Transverse colon (tissue), 4 donors: ENCODE measurements around the gene IQCK. TPM values are rescaled to one million over a fixed set of nuclear protein-coding genes. Genes with fewer than 3 reads are reported as not detected.

Experiments used
- DNase-seq: peaks from one replicate; pipeline ENCODE4 v3.0.0-alpha.2; 2019
- H3K27ac ChIP-seq, 4 donors: fragments of 200-600 bp; sonication (generic); 2 replicates each; pipeline ENCODE4 v1.5.1; 2016 to 2018; ENCODE audit warnings: inconsistent platforms in 4 of 4
- H3K27me3 ChIP-seq: fragments of 200-600 bp; sonication (generic); 2 replicates; pipeline ENCODE4 v1.5.1; 2017; ENCODE audit warnings: inconsistent platforms
- H3K36me3 ChIP-seq, 4 donors: fragments of 200-600 bp; sonication (generic); 2 replicates each; pipeline ENCODE4 v1.5.1; 2017 to 2019; ENCODE audit warnings: inconsistent platforms in 4 of 4
- H3K4me1 ChIP-seq, 4 donors: fragments of 200-600 bp; sonication (generic); 2 replicates each; pipeline ENCODE4 v1.5.1; 2017 to 2020; ENCODE audit warnings: inconsistent platforms in 4 of 4
- H3K4me3 ChIP-seq, 4 donors: fragments of 200-600 bp; sonication (generic); 1 replicate in 1 of 4; 2 replicates in 3 of 4; pipeline versions ENCODE4 v1.5.1 to v1.6.1; 2017 to 2019; ENCODE audit warnings: inconsistent platforms in 4 of 4
- H3K9me3 ChIP-seq, 2 donors: fragments of 200-600 bp; sonication (generic); 2 replicates each; pipeline ENCODE4 v1.5.1; 2017 to 2019; ENCODE audit warnings: inconsistent platforms in 2 of 2
- CTCF ChIP-seq, 5 experiments: fragments of 200-600 bp in 3 of 5; fragments of 450-650 bp in 2 of 5; sonication (generic) in 3 of 5; IDR thresholded peaks; 1 replicate in 2 of 5; 2 replicates in 3 of 5; pipeline ENCODE4 v1.5.1; 2016 to 2017; ENCODE audit warnings: antibody characterized with exemption in 5 of 5, inconsistent platforms in 3 of 5, mild to moderate bottlenecking in 2 of 5, moderate library complexity in 1 of 5
- EP300 ChIP-seq: sonication (generic); formaldehyde crosslinking; IDR thresholded peaks from one replicate; pipeline ENCODE4 v1.6.1; 2017; ENCODE audit warnings: antibody characterized with exemption, low read depth
- POLR2A ChIP-seq: fragments of 450-650 bp; IDR thresholded peaks from one replicate; pipeline ENCODE4 v1.6.1; 2016; ENCODE audit warnings: antibody characterized with exemption, mild to moderate bottlenecking, moderate library complexity
- POLR2AphosphoS5 ChIP-seq, 3 donors: sonication (generic); formaldehyde crosslinking; IDR thresholded peaks; one replicate each; pipeline ENCODE4 v1.6.1; 2016; ENCODE audit warnings: antibody characterized with exemption in 3 of 3
- WGBS, 2 donors: methylation state at CpG; one replicate each; pipeline ENCODE4 v1.1.5; 2018; ENCODE audit warnings: low coverage in 1 of 2; 5-methylcytosine and 5-hydroxymethylcytosine counted together
- in situ Hi-C, 4 donors: fragments of 200-750 bp; cut with MboI; loops; one replicate each; pipeline versions ENCODE4 v1.15.0 to v1.15.1; 2017; ENCODE audit warnings: low sequenced_read_pairs in 3 of 4, low pct_ligation_motif_present in 1 of 4, low pct_unique_long_range_greater_than_20kb in 1 of 4
- intact Hi-C: fragments of 100-400 bp; cut with DNase I; formaldehyde crosslinking; loops from one replicate; pipeline ENCODE4 v1.15.1; 2023; ENCODE audit warnings: low total_unique reads
- total RNA-seq, 4 donors: library from RNA; depleted of rRNA; stranded (reverse); fragments of >200 nt; gene quantifications; one replicate each; pipeline ENCODE4 v1.1.0, GENCODE V29; 2016

IQCK gene
- total RNA-seq, 4 donors from 2014 or later, result 8.3 to 18.2 (median 12.7) TPM

GRCh38 chr16:19829844-19830692 lies 112.0 kb downstream of the IQCK start:
- no peak overlapping the region for H3K4me3 ChIP-seq
- H3K9me3 ChIP-seq, result no peaks in the 10 kb centered on the region
- no peaks in the 10 kb centered on the region for H3K27me3 ChIP-seq
- intact Hi-C loops, result no loop called here
- H3K4me1 ChIP-seq, result peaks cover 0 to 5% (median 2%) of the 10 kb centered on the region in 4 donors
- TF ChIP-seq POLR2A, result no peak
- TF ChIP-seq CTCF (IDR thresholded peaks at IDR 0.05), result no peak
- no peak for TF ChIP-seq POLR2AphosphoS5 (IDR thresholded peaks at IDR 0.05)
- H3K36me3 ChIP-seq, result no peaks in the 10 kb centered on the region
- no peak overlapping the region for H3K27ac ChIP-seq
- 48 to 64% methylated on average over 4 to 9 of the region's 9 CpGs for WGBS, 2 donors
- in situ Hi-C loops, result no loop called here
- DNase-seq, result no peak

GRCh38 chr16:19830902-19831560 lies 113.0 kb downstream of the IQCK start:
- Histone ChIP-seq H3K27me3 (no peaks in the 10 kb centered on the region), H3K36me3 (no peaks in the 10 kb centered on the region), H3K4me1 (peaks cover 0 to 5% (median 2%) of the 10 kb centered on the region in 4 donors), H3K27ac (no peak overlapping the region), H3K4me3 (no peak overlapping the region), H3K9me3 (no peaks in the 10 kb centered on the region)
- TF ChIP-seq CTCF (IDR thresholded peaks at IDR 0.05) (no peak), POLR2AphosphoS5 (IDR thresholded peaks at IDR 0.05) (no peak), POLR2A (no peak), EP300 (no peak)
- WGBS, 2 donors, result 65 to 85% methylated on average over 4 to 5 of the region's 5 CpGs
- in situ Hi-C loops (no loop called here), intact Hi-C loops (no loop called here)
- no peak for DNase-seq

GRCh38 chr16:19831678-19832077 lies 113.6 kb downstream of the IQCK start:
- no peaks in the 10 kb centered on the region for H3K27me3 ChIP-seq
- no peaks in the 10 kb centered on the region for H3K9me3 ChIP-seq
- no peak for DNase-seq
- in situ Hi-C loops, result no loop called here
- no peak for TF ChIP-seq CTCF (IDR thresholded peaks at IDR 0.05)
- no peak for TF ChIP-seq POLR2A
- no peak for TF ChIP-seq EP300
- no peak for TF ChIP-seq POLR2AphosphoS5 (IDR thresholded peaks at IDR 0.05)
- H3K36me3 ChIP-seq, result no peaks in the 10 kb centered on the region
- peaks cover 0 to 5% (median 2%) of the 10 kb centered on the region in 4 donors for H3K4me1 ChIP-seq
- intact Hi-C loops, result no loop called here
- H3K27ac ChIP-seq, result no peak overlapping the region
- 74 to 82% methylated on average over 6 of the region's 6 CpGs for WGBS, 2 donors
- no peak overlapping the region for H3K4me3 ChIP-seq

GRCh38 chr16:19833176-19833575 lies 115.1 kb downstream of the IQCK start:
- no peaks in the 10 kb centered on the region for H3K27me3 ChIP-seq
- no peaks in the 10 kb centered on the region for H3K36me3 ChIP-seq
- H3K4me3 ChIP-seq, result no peak overlapping the region
- intact Hi-C loops (no loop called here), in situ Hi-C loops (no loop called here)
- TF ChIP-seq CTCF (IDR thresholded peaks at IDR 0.05), result no peak
- no peak for TF ChIP-seq POLR2AphosphoS5 (IDR thresholded peaks at IDR 0.05)
- TF ChIP-seq EP300, result no peak
- no peak for TF ChIP-seq POLR2A
- no peaks in the 10 kb centered on the region for H3K9me3 ChIP-seq
- DNase-seq, result no peak
- WGBS, 2 donors, result 66 to 79% methylated on average over 3 of the region's 3 CpGs
- H3K27ac ChIP-seq, result no peak overlapping the region
- peaks cover 0 to 5% (median 2%) of the 10 kb centered on the region in 4 donors for H3K4me1 ChIP-seq
